Adrenal gland (tissue), 19 donors: ENCODE measurements around the gene OR8H3. TPM values are rescaled to one million over a fixed set of nuclear protein-coding genes. Genes with fewer than 3 reads are reported as not detected.

ENCODE experiments used
- DNase-seq, 7 donors: peaks; one replicate each; pipeline ENCODE4 v3.0.0-alpha.2; 2019 to 2020
- H3K27ac ChIP-seq, 5 donors: fragments of 200-600 bp; sonication (generic) in 4 of 5; 1 replicate in 3 of 5; 2 replicates in 2 of 5; pipeline versions ENCODE4 v1.5.1 to v1.8.0; 2016 to 2020; ENCODE audit warnings: mild to moderate bottlenecking in 1 of 5
- H3K27me3 ChIP-seq: fragments of 200-600 bp; 2 replicates; pipeline ENCODE4 v1.8.0; 2021
- H3K36me3 ChIP-seq, 2 donors: fragments of 200-600 bp; replicated peaks in 1 of 2; 1 replicate in 1 of 2; 2 replicates in 1 of 2; pipeline versions ENCODE4 v1.5.1 to v1.8.0; 2018 to 2022
- H3K4me1 ChIP-seq, 2 donors: fragments of 200-600 bp; replicated peaks in 1 of 2; 1 replicate in 1 of 2; 2 replicates in 1 of 2; pipeline versions ENCODE4 v1.5.1 to v1.8.0; 2018 to 2021
- H3K4me3 ChIP-seq, 4 donors: fragments of 200-600 bp; sonication (generic) in 3 of 4; one replicate each; pipeline ENCODE4 v1.5.1; 2016 to 2018
- H3K9me3 ChIP-seq, 3 donors: fragments of 200-600 bp; sonication (generic) in 1 of 3; replicated peaks in 1 of 3; 1 replicate in 2 of 3; 2 replicates in 1 of 3; pipeline versions ENCODE4 v1.5.1 to v1.8.0; 2016 to 2021
- POLR2A ChIP-seq, 2 donors: fragments of 450-650 bp; IDR thresholded peaks; one replicate each; pipeline ENCODE4 v1.6.1; 2017; ENCODE audit warnings: antibody characterized with exemption in 2 of 2, mild to moderate bottlenecking in 2 of 2, moderate library complexity in 1 of 2
- WGBS, 4 donors: extraction: QIAGEN DNeasy Blood & Tissue Kit in 2 of 4; methylation state at CpG; one replicate each; pipeline versions ENCODE4 v1.1.5 to v1.1.7; 2013 to 2017; 5-methylcytosine and 5-hydroxymethylcytosine counted together
- intact Hi-C, 2 donors: fragments of 100-400 bp; cut with DNase I; formaldehyde crosslinking; loops; one replicate each; pipeline versions ENCODE4 v1.14.1 to v1.15.0; 2022 to 2023
- long read RNA-seq, 10 donors: library from polyadenylated mRNA in 3 of 10; unstranded in 2 of 10; stranded (forward) in 1 of 10; transcript quantifications; one replicate each; pipeline ENCODE4 v2.0.0 and lab custom pipeline, GENCODE V29; 2021 to 2026
- polyA plus RNA-seq, 3 donors: library from polyadenylated mRNA; stranded (reverse); fragments of 200-250 nt in 2 of 3; fragments of 350-450 nt in 1 of 3; fragmentation: Illumina TruSeq in 1 of 3; extraction: RNeasy Lipid Tissue Mini Kit (QIAGEN cat#74804) in 1 of 3; gene quantifications; one replicate each; pipeline ENCODE4 v1.2.3, GENCODE V29; 2013 to 2014
- total RNA-seq, 9 donors: library from RNA; depleted of rRNA in 4 of 9; stranded (reverse); fragments of >200 nt in 4 of 9; fragments of 120-200 nt in 1 of 9; fragmentation: NEBNext Ultra II Directional in 1 of 9; extraction: Animal tissue kit (Norgen Biotek cat#: 25700) in 1 of 9; gene quantifications; one replicate each; pipeline versions ENCODE4 v1.1.0 to v1.2.4, GENCODE V29; 2013 to 2023
- TF ChIP-seq, protein P1 (sequence below), 6 experiments: fragments of 450-650 bp in 4 of 6; fragments of 200-600 bp in 2 of 6; sonication (generic) in 1 of 6; IDR thresholded peaks; 1 replicate in 5 of 6; 2 replicates in 1 of 6; pipeline versions ENCODE4 v1.5.1 to v1.8.0; 2016 to 2021; ENCODE audit warnings: antibody characterized with exemption in 6 of 6, mild to moderate bottlenecking in 2 of 6, moderate library complexity in 1 of 6
- donor health status: healthy with polysubstance abuse.
- donor health status: Bipolar disorder and iron deficiency.
- donor health status: DM: yes; HTN: yes; CAD: no.
- donor health status: DM: no; HTN: no; CAD: no.
- donor health status: DM: no; HTN: no; CAD: no.
- donor health status: DM: yes; HTN: yes; CAD: no.

OR8H3 gene, protein sequence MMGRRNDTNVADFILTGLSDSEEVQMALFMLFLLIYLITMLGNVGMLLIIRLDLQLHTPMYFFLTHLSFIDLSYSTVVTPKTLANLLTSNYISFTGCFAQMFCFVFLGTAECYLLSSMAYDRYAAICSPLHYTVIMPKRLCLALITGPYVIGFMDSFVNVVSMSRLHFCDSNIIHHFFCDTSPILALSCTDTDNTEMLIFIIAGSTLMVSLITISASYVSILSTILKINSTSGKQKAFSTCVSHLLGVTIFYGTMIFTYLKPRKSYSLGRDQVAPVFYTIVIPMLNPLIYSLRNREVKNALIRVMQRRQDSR
- not detected for total RNA-seq
- polyA plus RNA-seq: not detected
- long read RNA-seq, donor 1: 0 reads
- long read RNA-seq, donor 2: 0 reads
- long read RNA-seq, donor 3: 0 reads
- long read RNA-seq, donor 4: 0 reads
- long read RNA-seq, donor 5: 0 reads
- long read RNA-seq, donor 6: 0 reads
- long read RNA-seq, donor 7: 0 reads
- long read RNA-seq, donor 8: 0 reads
- long read RNA-seq, donor 9: 0 reads
- long read RNA-seq, donor 10: 0 reads

DNA sequence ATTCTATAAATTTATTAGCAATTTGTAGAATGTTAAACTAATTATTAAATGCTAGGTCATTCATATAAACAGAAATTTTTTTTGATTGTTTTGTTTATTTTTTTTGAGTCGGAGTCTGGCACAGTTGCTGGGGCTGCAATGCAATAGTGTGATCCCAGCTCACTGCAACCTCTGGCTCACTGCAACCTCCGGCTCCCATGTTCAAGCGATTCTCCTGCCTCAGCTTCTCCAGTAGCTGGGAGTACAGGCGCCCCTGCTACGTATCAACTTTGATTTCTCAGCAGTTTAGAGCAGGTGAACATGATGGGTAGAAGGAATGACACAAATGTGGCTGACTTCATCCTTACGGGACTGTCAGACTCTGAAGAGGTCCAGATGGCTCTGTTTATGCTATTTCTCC is at the start of gene OR8H3:
OR8H3 (plus strand) TSS at position 301 of the 400 bp plus-strand sequence; CDS start at position 301, 0 bp downstream.
- H3K9me3 ChIP-seq: peaks cover 0 to 9% (median 0%) of the 10 kb centered on the region in 3 donors
- intact Hi-C loops: no loop called here
- no peaks in the 10 kb centered on the region for H3K36me3 ChIP-seq
- 70 to 84% (median 78%) methylated on average over 6 of the region's 6 CpGs for WGBS, 4 donors
- no peak within 1 kb of the TSS for H3K4me3 ChIP-seq
- H3K27ac ChIP-seq: no peak within 1 kb of the TSS
- no peaks in the 10 kb centered on the region for H3K4me1 ChIP-seq
- no peaks in the 10 kb centered on the region for H3K27me3 ChIP-seq
- no peak for TF ChIP-seq POLR2A (IDR thresholded peaks at IDR 0.05)
- TF ChIP-seq, protein P1, sequence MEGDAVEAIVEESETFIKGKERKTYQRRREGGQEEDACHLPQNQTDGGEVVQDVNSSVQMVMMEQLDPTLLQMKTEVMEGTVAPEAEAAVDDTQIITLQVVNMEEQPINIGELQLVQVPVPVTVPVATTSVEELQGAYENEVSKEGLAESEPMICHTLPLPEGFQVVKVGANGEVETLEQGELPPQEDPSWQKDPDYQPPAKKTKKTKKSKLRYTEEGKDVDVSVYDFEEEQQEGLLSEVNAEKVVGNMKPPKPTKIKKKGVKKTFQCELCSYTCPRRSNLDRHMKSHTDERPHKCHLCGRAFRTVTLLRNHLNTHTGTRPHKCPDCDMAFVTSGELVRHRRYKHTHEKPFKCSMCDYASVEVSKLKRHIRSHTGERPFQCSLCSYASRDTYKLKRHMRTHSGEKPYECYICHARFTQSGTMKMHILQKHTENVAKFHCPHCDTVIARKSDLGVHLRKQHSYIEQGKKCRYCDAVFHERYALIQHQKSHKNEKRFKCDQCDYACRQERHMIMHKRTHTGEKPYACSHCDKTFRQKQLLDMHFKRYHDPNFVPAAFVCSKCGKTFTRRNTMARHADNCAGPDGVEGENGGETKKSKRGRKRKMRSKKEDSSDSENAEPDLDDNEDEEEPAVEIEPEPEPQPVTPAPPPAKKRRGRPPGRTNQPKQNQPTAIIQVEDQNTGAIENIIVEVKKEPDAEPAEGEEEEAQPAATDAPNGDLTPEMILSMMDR (IDR thresholded peaks at IDR 0.05): no peak
- no peak for DNase-seq

DNA sequence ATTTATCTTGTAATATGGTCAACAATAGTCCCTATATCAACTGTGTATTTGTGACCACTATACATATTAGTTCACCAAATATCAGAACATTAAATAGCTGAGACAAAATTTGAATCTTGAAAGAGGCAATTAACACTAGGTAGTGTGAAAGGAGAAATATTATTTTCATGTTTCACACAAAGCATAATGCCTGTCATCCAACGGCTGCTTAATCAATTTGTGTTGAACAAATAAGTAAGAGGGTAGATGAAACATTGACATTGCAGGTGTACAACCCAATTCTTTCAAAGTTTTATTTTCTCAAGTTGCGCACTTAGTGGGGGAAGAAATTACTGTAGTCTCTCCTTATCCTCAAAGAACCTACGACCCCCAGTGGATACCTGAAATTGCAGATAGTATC is 32.5 kb upstream of the OR8H3 start:
- Histone ChIP-seq H3K27ac (no peak overlapping the region), H3K9me3 (no peaks in the 10 kb centered on the region), H3K4me3 (no peak overlapping the region), H3K36me3 (no peaks in the 10 kb centered on the region), H3K4me1 (no peaks in the 10 kb centered on the region), H3K27me3 (no peaks in the 10 kb centered on the region)
- intact Hi-C loops: no loop called here
- TF ChIP-seq POLR2A (IDR thresholded peaks at IDR 0.05): no peak
- TF ChIP-seq, protein P1 (IDR thresholded peaks at IDR 0.05): no peak
- no peak for DNase-seq
- 50 to 75% (median 63%) methylated on average over 3 of the region's 3 CpGs for WGBS, 4 donors

DNA sequence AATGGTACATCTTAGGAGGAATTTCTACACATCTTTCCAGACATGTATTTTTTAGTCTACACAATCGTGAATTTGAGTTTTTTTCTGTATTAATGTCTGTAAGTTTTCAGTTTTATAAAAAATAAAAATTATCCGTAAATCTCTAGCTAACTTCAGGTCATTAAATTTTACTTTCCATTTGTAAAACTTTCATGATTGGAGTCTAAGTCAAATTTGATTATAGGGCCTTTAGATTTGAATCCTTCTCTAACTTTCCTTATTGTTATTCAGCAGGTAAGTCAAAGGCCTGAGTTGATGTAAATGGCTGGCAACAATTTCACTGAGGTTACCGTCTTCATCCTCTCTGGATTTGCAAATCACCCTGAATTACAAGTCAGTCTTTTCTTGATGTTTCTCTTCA is 29.2 kb upstream of the OR8H3 start, which contains the start of gene OR8I2:
OR8I2 (plus strand) TSS at position 301 of the 400 bp plus-strand sequence; CDS start at position 301, 0 bp downstream.
- Histone ChIP-seq H3K36me3 (no peaks in the 10 kb centered on the region), H3K4me1 (no peaks in the 10 kb centered on the region), H3K27ac (no peak within 1 kb of the TSS), H3K9me3 (no peaks in the 10 kb centered on the region), H3K4me3 (no peak within 1 kb of the TSS), H3K27me3 (no peaks in the 10 kb centered on the region)
- DNase-seq: no peak
- 57 to 74% (median 65%) methylated on average over 3 of the region's 3 CpGs for WGBS, 4 donors
- TF ChIP-seq, protein P1 (IDR thresholded peaks at IDR 0.05): no peak
- TF ChIP-seq POLR2A (IDR thresholded peaks at IDR 0.05): no peak
- intact Hi-C loops: no loop called here

DNA sequence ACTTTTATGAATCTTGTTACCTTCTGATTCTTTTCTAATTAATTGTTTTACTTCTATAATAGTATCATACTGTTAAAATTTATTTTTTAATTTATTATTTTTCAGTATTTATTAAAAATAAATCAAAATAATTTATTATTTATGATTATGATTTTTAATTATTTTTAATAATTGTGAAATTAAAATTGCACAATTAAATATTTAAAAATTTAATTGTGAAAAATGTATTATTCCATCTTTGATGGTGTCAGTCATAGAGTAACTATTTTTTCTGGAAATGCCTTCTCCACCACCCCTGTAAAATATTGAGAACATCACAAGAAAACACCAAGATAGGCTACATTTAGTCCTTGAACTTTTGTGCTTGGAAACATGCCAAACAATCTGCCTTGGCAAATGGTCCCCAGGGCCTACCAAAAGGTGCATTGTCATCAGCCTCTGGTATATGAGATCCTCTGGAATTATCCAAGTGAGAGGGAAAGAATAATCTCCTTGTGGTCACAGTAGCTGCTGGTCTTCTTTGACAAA is 18.9 kb upstream of the OR8H3 start, which contains the start of gene OR8H2:
OR8H2 (plus strand) TSS at position 478 of the 528 bp plus-strand sequence. CDS start 1,356 bp downstream, outside the sequence.
- Histone ChIP-seq H3K36me3 (no peaks in the 10 kb centered on the region), H3K4me1 (no peaks in the 10 kb centered on the region), H3K4me3 (no peak within 1 kb of the TSS), H3K9me3 (no peaks in the 10 kb centered on the region), H3K27me3 (no peaks in the 10 kb centered on the region), H3K27ac (no peak within 1 kb of the TSS)
- intact Hi-C loops: no loop called here
- TF ChIP-seq POLR2A (IDR thresholded peaks at IDR 0.05): no peak
- TF ChIP-seq, protein P1 (IDR thresholded peaks at IDR 0.05): no peak
- no peak for DNase-seq
